HL-60/S4 treated with retinoic acid at 250 ng/mL for 4 days and 3 days (cell line): ENCODE data around the gene PTPN1.
"Not testable (repeated sequence)": the region's sequence is repeated elsewhere in the genome, so short reads cannot be mapped to it uniquely, and the experiment has no call there.

ENCODE experiments used
- in situ Hi-C: fragments of 300-500 bp; cut with MboI; formaldehyde crosslinking; loops from 2 replicates; pipeline ENCODE4 v1.7.0; 2022; ENCODE audit warnings: low sequenced_read_pairs

Gene PTPN1

DNA sequence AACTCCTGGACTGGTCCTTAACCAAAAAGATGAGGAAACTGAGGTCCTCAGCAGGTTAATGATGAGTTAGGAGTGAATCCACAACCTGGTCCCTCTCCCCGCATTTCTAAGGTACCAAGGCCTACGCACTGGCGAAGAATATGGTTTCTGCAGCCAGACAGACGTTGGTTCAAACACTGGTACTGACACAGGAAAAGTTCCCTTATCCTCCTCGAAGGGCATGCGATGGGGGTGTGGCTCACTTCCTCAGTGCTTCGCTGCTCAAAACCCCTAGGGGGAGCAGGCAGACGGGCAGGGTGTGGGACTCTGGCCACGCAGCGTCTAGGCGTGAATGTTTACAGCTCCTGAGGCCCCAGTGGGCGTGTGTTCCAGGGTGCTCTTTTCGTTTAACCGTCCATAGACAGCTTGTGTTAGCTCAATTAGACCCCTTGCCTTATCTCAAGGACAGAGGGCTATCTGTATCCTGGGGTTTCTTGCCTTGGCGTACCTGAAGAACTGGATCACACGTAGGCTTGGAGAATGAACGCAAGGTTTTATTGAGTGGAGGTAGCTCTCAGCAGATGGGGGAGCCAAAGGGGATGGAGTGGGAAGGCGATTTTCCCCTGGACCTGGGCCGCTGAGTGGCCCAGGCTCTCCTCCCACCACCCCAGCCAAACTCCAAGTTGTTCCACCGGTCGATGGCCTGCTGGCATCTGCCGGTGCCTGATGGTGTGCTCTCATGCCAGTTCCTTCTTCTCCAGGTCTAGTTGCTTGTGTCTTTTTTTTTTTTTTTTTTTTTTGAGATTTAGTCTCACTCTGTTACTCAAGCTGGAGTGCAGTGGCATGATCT lies 31.8 kb upstream of the PTPN1 start:
- in situ Hi-C loops, result no loop called here

DNA sequence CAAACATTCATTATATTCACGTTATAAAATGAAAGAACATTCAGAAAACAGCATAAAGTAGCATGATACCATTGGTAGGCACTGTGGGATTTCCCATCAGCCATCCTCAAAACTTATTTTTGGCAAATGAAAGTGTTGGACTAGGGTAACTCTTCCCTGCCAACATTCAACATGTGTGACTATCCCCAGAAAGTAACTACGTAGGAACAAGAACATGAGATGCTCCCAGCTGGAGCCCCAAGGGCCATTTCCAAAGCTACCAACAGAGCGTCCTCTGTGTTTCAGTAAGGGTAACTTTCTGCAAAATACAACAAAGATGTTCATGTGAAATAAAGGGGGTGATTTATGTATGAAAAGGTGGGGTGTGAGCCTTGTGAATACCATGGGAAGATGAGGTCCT lies 28.4 kb upstream of the PTPN1 start:
- in situ Hi-C loops, result no loop called here

- in situ Hi-C loops, result no loop called here
Observed at GRCh38 chr20:50482396-50482981, 27.7 kb upstream of the PTPN1 start.

DNA sequence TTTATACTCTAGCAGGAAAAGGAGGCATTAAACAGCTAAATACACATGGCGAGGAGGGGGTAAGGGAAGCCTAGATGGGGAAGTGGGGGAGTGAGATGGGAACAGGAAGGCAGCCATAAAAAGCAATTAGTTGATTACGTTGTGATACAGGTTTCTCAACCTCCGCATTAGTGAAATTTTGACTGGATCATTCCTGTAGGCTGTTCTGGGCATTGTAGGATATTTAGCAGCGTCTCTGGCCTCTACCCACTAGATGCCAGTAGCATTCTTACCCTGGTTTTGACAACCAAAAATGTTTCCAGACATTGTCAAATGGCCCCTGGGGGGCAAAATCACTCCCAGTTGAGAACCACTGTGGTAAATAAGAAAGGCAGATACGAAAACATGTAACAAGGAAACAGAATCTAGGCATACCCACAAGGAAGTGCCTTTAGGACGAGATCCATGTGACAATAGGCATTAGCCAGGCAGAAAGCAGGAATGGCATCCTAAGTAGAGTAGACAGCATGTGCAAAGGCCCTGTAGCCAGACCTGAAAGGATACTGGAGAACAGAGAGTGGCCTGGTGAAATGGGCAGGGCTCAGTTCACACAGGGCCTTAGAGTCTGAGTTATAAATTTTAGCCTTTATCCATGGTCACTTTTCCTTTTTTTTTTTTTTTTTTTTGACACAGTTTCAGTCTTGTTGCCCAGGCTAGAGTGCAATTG lies 25.8 kb upstream of the PTPN1 start:
- in situ Hi-C loops, result no loop called here

DNA sequence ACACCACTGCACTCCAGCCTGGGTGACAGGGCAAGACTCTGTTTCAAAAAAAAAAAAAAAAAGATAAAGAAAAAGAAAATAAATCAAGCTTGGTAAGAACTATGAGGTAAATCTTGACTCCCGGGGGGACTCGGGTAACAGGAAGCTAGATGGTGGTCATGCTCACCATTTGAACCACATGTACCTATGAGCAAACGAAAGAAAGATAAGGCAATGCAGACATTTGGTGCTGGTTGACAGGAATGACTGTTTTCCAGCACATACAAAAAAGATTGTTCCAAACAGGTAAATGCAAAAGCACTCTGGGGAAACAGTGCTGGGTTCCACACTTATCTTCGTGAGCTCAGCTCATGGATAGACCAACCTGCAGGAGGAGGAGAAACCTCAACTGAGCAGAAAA lies 22.8 kb upstream of the PTPN1 start:
- in situ Hi-C loops, result no loop called here

DNA sequence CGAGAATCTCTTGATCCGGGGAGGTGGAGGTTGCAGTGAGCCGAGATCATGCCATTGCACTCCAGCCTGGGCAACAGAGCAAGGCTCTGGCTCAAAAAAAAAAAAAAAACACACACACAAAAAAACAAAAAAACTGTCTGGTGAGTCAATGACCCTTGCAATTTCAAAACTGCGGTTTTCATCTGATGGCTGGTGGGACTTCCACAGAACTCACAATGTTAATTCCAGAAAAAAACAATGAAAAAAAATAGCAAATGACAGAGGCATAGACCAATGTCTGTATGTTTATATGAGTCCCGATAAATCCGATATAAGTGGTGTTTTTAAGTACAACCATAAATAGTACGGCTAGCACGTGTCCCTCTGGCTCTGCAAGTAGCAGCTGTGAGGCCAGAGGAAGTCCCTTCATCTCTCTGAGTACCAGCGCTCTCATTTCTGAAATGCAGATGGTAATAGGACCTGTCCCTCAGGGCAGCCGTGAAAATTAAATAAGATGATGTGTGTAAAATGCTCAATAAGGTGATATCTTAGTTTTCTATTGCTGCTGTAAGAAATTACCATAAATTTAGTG lies 21.9 kb upstream of the PTPN1 start:
- in situ Hi-C loops, result no loop called here

DNA sequence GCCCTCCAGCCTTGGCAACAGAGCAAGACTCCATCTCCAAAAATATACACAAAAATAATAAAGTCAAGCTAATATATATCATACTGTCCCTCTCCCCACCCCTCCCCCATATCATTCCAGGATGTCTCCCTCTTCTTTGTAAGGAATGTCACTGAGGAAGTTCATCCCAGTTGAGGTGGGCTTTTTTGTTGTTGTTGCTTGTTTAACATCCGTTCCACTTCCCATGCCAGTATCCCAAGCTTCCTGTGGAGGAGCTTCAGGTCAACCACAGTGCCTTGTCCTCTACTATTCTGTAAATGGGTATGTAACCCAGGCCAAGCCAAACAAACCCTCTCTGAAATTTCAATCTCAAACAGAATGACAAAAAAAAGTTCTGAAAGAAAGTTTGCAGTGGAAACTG lies 19.0 kb upstream of the PTPN1 start:
- in situ Hi-C loops, result no loop called here

- in situ Hi-C loops, result no loop called here
Observed at GRCh38 chr20:50491926-50492634, 18.1 kb upstream of the PTPN1 start.

DNA sequence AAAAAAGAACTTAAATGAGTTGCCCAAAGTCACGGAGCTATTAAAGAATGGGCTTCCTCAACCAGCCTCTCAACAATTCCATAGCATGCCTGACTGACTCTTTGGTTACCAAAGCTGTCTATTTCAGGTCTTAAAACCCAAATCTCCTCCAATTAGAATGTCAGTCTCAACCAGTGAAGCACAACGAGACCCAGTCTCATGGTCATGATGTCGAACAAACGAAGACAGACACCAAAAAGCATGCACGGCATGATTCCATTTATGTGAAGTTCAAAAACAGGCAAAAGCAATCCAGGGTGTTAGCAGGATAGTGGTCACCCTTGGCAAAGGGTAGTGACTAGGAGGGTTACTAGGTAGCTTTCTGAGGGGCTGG lies 16.3 kb upstream of the PTPN1 start:
- in situ Hi-C loops, result no loop called here

DNA sequence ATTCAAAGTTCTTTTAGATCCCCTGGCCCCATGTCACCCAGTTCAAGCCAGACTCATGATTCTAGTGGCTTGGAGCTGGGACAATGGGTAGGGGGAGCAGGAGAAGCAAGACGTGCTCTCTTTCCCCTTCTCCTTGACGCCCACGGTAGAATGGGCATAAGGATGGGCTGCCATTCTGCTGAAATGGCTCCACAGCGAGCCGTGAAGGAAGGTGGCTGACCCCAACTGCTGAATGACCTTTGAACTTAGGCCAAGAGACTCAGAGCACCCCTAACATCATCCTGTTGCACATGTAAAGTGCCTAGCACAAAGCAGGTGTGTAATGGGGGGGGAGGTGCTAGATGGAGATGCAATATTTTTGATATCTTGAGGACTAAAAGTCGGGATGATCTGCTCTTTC lies 15.8 kb upstream of the PTPN1 start:
- in situ Hi-C loops, result no loop called here

- in situ Hi-C loops, result no loop called here
Observed at GRCh38 chr20:50496773-50497385, 13.3 kb upstream of the PTPN1 start.

DNA sequence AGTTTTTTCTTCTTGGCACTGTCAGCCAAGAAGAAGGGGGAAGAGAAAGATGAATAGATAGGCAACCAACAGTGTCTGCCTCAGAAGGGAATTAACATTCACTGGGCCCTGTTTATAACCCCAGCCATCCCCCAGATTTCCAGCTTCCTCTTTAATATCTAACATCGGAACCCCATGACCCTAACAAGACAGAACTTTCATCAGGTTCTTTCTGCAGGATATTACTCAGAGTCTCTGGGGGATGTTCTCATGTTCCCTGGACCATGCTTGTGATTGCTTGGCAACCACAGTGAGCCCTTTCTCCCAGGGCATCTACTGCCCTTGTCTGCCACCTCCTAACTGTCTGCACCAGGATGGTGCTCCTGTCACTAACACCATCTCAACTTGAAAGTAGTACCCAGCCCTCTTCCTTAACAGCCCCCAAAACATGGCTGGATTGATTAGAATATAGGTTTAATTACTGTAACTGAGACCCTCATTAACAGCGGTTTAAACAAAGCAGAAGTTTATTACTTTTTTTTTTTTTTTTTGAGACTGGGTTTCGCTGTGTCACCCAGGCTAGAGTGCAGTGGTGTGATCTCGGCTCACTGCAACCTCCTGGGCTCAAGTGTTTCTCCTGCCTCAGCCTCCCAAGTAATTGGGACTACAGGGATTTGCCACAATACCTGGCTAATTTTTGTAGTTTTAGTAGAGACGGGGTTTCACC lies 12.0 kb upstream of the PTPN1 start:
- in situ Hi-C loops, result no loop called here

DNA sequence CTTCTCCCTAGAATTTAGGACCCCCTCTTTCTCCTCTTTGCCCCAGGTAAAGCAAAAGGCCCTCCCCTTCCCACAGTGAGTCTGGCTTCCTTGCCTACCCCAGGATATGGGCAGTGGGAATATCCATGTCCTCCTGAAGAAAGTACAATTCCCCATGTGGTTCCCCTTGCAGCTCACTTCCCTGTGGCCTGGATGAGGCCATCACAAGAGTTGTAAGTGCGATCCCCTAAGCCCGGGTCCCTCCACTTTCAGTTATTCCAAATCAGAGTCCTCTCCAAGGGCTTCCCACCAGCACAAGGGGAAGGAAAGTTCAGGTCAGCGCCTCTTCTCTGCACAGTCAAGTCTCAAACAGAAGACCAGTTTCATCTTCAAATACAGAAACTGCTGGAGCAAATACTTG lies 10.2 kb upstream of the PTPN1 start:
- in situ Hi-C loops, result no loop called here

DNA sequence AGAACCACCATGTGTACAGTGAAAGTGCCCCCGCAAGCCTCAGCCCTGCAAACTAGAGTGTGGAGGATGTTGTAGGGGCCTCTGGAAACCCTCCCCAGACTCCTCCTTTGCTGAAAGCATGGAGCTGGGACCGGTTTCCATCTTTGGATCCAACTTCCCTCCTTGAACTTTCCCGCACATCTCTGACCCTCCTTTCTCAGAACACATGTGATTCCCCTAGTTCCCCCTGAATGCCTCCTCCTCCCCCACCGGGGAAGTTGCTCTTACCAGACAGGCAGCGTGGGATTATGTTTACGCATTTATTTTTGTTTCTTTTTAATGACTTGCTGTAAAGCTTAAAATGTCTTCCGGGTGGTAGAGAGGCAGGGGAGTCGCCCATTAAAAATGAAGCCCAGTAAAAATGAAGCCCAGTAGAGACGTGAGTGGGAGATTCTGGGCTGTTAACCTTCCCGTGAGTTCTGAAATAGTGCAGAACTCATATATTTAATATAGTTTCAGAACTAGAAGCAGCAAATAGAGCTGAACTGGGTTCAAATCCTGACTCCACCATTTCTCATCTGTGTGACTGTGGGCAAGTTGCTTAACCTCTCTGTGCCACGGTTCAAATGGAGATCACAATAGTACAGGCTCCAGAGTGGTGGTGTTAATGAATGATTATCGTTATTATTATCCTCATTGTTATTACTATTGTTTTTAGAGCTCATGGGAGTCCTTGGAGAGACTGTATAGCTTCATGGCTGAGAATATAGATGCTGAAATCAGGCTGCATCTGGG lies 8.0 kb upstream of the PTPN1 start:
- in situ Hi-C loops, result no loop called here

- in situ Hi-C loops, result no loop called here
Observed at GRCh38 chr20:50504231-50504823, 5.9 kb upstream of the PTPN1 start.

GRCh38 chr20:50506270-50506579 lies 4.0 kb upstream of the PTPN1 start:
- in situ Hi-C loops, result no loop called here

DNA sequence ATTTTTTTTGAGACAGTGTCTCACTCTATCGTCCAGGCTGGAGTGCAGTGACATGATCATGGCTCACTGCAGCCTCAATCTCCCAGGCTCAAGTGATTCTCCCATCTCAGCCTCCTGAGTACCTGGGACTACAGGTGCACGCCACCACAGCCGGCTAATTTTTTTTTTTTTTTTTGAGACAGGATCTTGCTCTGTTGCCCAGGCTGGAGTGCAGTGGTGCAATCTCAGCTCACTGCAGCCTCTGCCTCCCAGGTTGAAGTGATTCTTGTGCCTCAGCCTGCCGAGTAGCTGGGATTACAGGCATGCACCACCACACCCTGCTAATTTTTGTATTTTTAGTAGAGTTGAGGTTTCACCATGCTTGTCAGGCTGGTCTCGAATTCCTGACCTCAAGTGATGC lies 2.4 kb upstream of the PTPN1 start:
- in situ Hi-C loops, result not testable (repeated sequence)

DNA sequence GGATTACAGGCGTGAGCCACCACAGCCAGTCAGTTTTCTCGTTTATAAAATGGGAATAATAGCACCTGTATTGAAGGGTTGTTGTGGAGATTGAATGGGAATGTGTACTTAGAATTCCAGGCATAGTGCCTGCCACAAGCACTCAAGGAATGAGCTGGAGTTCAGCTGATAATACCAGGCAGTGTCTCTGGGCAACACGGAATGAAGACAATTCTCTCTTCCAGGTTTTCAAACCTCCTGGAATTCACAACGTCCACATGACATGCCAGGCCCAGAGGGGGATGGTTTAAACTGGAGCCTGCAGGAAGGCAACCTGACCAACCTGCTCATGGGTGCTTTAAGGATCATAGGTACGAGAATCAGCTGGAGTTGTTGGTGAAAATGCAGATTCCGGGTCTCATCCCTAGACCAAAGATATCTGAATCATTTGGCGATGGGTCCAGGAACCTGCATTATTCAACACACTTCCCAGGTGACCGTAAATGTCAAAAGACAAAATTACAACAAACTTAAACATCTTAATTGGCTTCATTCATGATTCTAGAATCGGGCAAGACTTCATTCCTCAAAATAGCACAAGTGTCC lies 1.9 kb upstream of the PTPN1 start:
- in situ Hi-C loops, result no loop called here
